Measurements from ENCODE around the gene AUTS2.
A peak's percentile ranks its signal among the peaks of the same experiment; 100 is the strongest.
"Not testable (repeated sequence)": the region's sequence is repeated elsewhere in the genome, so short reads cannot be mapped to it uniquely, and the experiment has no call there.

The AUTS2 gene

GRCh38 chr7:70717553-70718329 is 1119.5 kb downstream of the AUTS2 start:
- no peak for DNase-seq (ENCODE audit: low read depth)

GRCh38 chr7:70719125-70719524 is 1120.8 kb downstream of the AUTS2 start:
- DNase-seq (ENCODE audit: low read depth), result no peak

GRCh38 chr7:70720191-70720873 is 1122.1 kb downstream of the AUTS2 start:
- DNase-seq (ENCODE audit: low read depth), result no peak

- DNase-seq (ENCODE audit: low read depth), result no peak
These were observed 1123.2 kb downstream of the AUTS2 start for GRCh38 chr7:70721500-70721899.

DNA sequence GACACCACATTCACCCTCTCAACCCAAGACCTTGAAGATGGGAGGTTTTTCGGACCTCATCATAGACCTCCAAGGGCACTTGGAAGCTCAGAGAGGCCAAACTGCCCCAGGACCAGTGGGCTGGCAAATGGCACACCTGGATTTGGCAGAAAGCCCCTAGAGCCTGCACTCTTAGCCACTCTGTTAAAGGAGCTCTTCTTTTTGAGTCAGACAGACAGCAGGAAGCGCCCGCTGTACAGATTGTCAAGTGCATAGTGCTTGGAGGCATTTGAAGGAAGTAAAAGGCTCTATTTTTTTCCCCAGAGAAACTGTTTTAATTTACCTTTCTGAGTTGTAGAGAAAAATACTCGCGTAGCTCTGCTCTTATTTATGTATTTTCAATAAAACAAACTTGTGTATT is 1125.1 kb downstream of the AUTS2 start:
- no peak for DNase-seq (ENCODE audit: low read depth)

DNA sequence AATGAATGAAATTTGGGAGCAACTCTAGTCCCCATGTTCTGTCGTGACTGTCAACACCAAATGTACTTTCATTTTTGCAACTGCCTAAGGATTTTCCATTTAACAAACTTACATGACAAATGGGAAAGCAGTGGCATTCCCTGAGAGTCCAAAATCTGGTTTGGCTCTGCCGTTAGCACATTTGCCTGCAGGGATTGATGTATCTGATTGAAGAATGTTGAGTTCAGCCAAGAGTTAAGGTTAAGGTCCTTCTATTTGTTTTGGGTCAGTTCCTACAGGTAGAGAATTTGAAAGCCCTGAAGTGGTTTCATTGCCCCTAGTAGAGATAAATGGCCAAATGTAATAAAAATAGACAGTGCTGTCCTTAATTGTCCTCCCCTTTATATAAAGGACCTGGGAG is 1127.2 kb downstream of the AUTS2 start:
- DNase-seq (ENCODE audit: low read depth), result no peak

DNA sequence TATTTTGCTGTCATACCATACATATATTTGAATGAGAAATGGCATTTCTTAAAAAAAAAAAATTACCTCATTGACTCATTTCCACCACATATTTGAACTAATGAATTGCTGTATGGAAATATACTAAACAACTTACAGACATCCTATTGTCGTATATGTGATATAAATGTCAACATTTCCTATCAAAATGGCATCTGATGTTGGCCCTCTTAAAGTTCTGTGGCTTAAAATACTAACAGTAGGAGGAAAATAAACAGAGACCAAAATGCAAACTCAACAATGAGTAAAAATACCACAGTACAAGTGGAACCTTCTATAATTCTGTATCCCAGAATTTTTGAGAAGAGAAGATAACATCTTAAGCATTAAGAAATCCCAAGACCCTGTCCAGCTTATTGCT is 1128.0 kb downstream of the AUTS2 start:
- no peak for DNase-seq (ENCODE audit: low read depth)

DNA sequence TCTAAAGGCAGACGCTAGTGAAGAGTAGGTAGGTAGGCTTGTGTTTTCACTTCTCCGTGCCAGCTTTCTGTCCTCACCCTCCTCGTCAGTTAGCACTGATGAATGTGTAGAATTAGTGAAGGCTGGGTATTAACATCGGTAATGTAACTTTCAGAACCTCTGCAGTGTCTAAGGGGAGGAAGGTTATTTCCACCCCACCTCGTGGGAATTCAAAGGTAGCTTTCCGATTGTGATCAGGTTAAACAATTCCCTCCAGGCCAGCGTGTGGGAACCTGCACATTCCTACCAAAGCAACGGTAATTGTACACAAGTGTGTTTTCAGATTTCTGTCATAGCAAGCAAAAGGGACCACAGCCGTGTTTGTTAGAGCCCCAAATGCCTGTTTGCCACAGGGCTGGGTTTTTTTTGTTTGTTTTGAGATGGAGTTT is 1128.7 kb downstream of the AUTS2 start:
- DNase-seq (ENCODE audit: low read depth), result no peak

DNA sequence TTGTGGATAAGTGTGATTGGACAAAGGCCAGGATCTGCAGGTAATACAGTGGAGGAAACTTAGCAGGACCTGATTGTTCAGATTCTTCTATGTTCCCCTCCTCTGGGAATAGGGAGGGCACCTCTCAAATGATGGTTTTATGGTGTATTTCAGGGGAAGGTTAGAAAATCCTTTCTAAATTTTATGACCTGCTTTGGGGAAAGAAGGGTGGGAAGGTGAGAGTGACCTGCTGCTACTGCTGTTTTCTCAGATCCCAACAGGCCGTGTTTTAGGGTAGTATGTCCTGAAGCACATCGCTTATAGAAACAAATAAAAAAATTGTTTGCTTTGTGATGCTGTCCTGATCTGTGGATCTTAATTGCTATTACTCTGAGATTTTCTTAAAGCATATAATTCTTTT is 1129.6 kb downstream of the AUTS2 start:
- DNase-seq (ENCODE audit: low read depth), result no peak

GRCh38 chr7:70728872-70729552 is 1130.7 kb downstream of the AUTS2 start:
- DNase-seq (ENCODE audit: low read depth), result no peak

DNA sequence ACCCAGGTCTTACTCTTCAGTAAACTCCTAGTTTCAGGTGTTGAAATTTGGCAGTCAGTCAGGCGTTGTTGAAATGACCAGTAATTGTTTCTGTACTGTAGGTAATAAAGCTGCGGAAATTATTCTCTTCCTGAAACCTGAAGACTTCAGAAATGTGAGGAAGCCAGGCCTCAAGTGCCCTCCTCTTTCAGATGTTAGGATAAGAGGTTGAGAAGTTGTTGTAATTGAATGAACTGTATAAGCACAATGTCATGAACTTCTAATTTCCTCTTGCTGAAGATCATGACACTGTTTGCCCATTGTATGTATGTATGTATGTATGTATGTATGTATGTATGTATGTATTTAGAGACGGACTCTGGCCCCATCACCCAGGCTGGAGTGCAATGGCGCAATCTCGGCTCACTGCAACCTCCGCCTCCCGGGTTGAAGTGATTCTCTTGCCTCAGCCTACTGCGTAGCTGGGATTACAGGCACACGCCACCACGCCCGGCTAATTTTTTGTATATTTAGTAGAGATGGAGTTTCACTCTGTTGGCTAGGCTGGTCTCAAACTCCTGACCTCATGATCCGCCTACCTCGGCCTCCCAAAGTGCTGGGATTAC is 1131.4 kb downstream of the AUTS2 start:
- DNase-seq (ENCODE audit: low read depth), result not testable (repeated sequence)

DNA sequence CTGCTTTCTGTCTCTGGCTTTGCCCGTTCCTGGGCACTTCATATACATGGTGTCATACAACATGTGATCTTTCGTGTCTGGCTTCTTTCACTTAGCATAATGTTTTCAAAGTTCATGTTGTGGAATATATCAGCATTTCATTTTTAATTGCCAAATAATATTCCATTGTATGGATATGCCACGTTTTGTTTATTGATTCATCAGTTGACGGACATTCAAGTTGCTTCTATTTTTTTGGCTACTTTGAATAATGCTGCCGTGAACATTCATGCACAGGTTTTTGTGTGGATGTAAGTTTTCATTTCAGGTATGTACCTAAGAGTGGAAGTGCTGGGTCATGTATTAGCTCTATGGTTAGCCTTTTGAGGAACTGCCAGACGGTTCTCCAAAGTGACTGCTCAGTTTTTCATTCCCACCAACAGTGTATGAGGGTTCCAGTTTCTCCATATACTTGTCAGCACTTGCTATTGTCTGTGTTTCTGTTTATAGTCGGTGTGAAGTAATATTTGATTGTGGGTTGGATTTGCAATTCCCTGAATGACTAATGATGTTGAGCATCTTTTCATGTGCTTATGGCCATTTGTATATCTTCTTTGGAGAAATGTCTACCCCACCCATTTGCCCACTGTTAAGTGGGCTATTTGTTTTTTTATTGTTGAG is 1132.3 kb downstream of the AUTS2 start:
- DNase-seq (ENCODE audit: low read depth), result no peak

DNA sequence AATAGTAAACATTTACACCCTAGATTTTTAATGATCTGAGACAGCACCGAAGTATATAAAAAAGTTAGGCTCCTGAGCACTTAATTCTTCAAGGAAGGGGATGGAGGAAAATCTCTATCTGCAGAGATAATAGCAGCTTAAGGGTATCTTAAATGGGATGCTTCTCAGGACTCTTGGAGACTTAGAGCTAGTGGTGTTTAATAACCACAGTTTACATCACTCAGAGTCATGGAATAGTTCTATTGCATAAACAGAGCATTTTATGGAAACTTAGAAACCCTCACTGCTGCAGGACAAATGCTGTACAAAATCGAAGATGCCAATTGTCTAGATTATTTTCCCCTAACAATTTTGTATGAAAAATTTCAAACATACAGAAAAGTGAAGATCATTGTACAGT is 1134.8 kb downstream of the AUTS2 start:
- no peak for DNase-seq (ENCODE audit: low read depth)

GRCh38 chr7:70734411-70734810 is 1136.1 kb downstream of the AUTS2 start:
- no peak for DNase-seq (ENCODE audit: low read depth)

- no peak for DNase-seq (ENCODE audit: low read depth)
These were observed 1137.0 kb downstream of the AUTS2 start for GRCh38 chr7:70735313-70735712.

DNA sequence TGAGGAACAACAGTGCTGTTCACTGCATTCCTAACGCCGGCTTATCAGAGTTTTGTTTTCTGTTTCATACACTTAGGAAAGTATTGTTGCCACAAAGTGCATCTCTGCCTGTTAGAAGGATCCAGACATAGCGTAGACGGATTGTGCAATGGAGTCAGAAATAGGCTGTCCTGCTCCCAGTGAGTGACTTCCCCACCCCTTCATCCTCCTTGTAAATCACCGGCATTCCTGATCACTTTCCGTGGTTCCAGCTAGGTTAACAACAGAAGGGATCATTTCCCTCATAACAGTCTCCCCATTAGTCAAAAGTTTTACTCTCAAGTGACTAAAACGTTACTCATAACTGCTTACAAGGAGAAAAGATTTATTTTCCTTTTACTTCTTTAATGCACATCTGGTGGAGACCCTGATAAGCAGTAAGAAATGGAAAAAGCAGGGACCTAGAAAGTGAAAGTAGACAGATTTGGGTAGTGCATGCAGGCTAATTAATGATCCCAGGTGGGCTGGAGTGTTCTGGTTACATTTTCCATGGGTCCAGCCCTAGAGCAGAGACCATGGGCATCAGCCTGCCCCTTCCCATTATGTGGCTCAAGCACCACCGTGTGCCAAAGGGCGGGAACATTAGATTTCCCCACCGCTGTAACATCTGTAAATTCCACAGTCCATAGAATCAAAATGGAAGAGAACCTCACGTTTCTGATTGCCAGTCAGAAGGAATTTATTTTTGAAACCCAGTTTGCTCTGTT is 1138.6 kb downstream of the AUTS2 start:
- DNase-seq (ENCODE audit: low read depth), result peak; percentile 85

DNA sequence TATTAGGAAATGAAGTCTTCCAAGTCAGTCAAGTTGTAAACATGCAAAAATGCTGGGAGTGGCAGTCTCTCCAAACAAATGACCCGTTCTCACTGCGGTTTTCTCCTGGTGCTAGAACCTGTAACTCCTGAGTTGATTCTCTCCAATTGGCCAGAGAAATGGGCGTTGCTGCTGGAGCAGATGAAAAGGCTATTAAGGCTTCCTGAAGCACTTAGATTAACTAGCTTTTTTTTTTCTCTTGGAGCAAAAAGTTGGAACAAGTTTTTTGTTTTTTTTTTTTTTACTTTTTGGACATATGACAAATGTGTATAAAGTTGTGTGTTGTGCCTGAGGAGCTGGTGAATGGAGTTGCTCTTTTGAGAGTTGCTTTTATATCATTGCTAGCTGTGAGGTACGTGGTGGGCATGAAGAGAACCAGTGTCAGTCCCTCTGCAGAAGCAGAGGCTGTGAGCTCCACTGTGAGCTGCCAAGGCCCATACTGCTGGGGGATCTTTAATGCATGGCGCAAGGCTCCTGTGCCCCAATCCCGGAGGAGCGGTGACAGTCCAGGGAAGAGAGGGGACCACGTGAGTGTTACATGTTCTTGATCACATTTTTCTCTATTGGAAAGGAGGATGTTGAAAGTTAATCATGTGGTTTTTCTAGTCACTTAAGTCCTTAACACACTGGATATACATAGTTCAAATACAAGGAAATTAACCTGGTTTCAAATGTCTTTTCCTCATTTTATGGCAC is 1140.0 kb downstream of the AUTS2 start:
- DNase-seq (ENCODE audit: low read depth), result peak; percentile 13

- DNase-seq (ENCODE audit: low read depth), result no peak
These were observed 1141.5 kb downstream of the AUTS2 start for GRCh38 chr7:70739646-70740210.

DNA sequence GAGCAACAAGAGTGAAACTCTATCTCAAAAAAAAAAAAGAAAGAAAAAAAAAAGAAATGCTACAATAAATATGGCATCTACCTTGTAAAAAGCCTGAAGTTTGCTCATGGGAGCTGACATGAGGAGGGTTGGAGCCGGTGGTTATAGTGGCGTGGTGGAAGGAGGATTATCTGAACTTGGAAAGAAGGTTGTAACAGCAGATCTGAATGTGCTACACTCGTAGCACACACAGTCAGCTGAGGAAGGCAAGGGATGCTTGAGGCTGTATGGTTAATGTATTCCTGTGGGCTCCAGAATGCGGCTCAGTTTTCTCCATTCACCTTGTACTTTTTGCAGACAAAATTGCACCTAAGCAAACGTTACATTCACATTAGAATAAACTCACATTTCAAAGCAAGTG is 1143.4 kb downstream of the AUTS2 start:
- no peak for DNase-seq (ENCODE audit: low read depth)

All from ELR (cell line).